HEK293T (cell line): ENCODE data around the gene SYDE1.

Experiments used
- CTBP1 ChIP-seq: fragments of 450-650 bp; IDR thresholded peaks from 2 replicates; pipeline ENCODE4 v1.6.1; 2016; ENCODE audit warnings: borderline replicate concordance
- ELF4 ChIP-seq: fragments of 450-650 bp; IDR thresholded peaks from 2 replicates; pipeline ENCODE4 v1.6.1; 2017; ENCODE audit warnings: antibody characterized with exemption
- FOXA1 ChIP-seq: fragments of 450-650 bp; IDR thresholded peaks from 2 replicates; pipeline ENCODE4 v1.6.1; 2016; ENCODE audit warnings: mild to moderate bottlenecking
- FOXK2 ChIP-seq: fragments of 450-650 bp; IDR thresholded peaks from 2 replicates; pipeline ENCODE4 v1.6.1; 2016; ENCODE audit warnings: mild to moderate bottlenecking
- FOXM1 ChIP-seq: fragments of 450-650 bp; IDR thresholded peaks from 2 replicates; pipeline ENCODE4 v1.6.1; 2017; ENCODE audit warnings: mild to moderate bottlenecking, borderline replicate concordance
- HDGF ChIP-seq: fragments of 450-650 bp; IDR thresholded peaks from 2 replicates; pipeline ENCODE4 v1.6.1; 2017; ENCODE audit warnings: antibody characterized with exemption, borderline replicate concordance
- L3MBTL2 ChIP-seq: fragments of 450-650 bp; conservative IDR thresholded peaks from 2 replicates; pipeline ENCODE4 v1.6.1; 2016; ENCODE audit warnings: mild to moderate bottlenecking
- NFRKB ChIP-seq: fragments of 450-650 bp; IDR thresholded peaks from 2 replicates; pipeline ENCODE4 v1.6.1; 2016; ENCODE audit warnings: mild to moderate bottlenecking, moderate library complexity
- PKNOX1 ChIP-seq: fragments of 450-650 bp; IDR thresholded peaks from 2 replicates; pipeline ENCODE4 v1.6.1; 2016
- SP1 ChIP-seq: fragments of 450-650 bp; IDR thresholded peaks from 2 replicates; pipeline ENCODE4 v1.6.1; 2017
- SUZ12 ChIP-seq: fragments of 450-650 bp; IDR thresholded peaks from 2 replicates; pipeline ENCODE4 v1.6.1; 2016; ENCODE audit warnings: mild to moderate bottlenecking
- TARDBP ChIP-seq: fragments of 450-650 bp; IDR thresholded peaks from 2 replicates; pipeline ENCODE4 v1.6.1; 2016

GRCh38 chr19:15142313-15142712 is 35.1 kb downstream of the SYDE1 start:
- TF ChIP-seq SP1 (no peak), FOXM1 (no peak), SUZ12 (no peak), TARDBP (no peak), ELF4 (no peak), L3MBTL2 (no peak), FOXK2 (no peak), CTBP1 (no peak), FOXA1 (no peak), NFRKB (no peak), HDGF (no peak), PKNOX1 (no peak)
